ENCODE results near the gene ANGPTL4. TPM values are rescaled to one million over a fixed set of nuclear protein-coding genes. Genes with fewer than 3 reads are reported as not detected.
A peak's percentile ranks its signal among the peaks of the same experiment; 100 is the strongest.

The ANGPTL4 gene
- total and polyA plus RNA-seq, 2 of the 13 experiments (the other 11 are each of a cell fraction or from before 2014, with no cell fraction given) = 0.80 to 21.7 TPM

GRCh38 chr19:8321067-8321985 is 42.6 kb upstream of the ANGPTL4 start, which contains the start of the genes NDUFA7 and RPS28 (continued):
- TF ChIP-seq ZHX1 (CRISPR knock-in tag; IDR thresholded peaks at IDR 0.05; ENCODE audit: low read depth) (peak; percentile 92; the same call in 1 of the 2 replicates), REXO4 (CRISPR knock-in tag; IDR thresholded peaks at IDR 0.05; ENCODE audit: borderline replicate concordance) (no peak), BRD4 (CRISPR knock-in tag; IDR thresholded peaks at IDR 0.05) (peak; percentile 96; the same call in 1 of the 2 replicates), LCORL (IDR thresholded peaks at IDR 0.05) (no peak), LCORL (CRISPR knock-in tag; IDR thresholded peaks at IDR 0.05) (peak; percentile 20; the same call in 1 of the 2 replicates), NCOA2 (CRISPR knock-in tag; IDR thresholded peaks at IDR 0.05) (peak; percentile 47), ZNF615 (CRISPR knock-in tag; IDR thresholded peaks at IDR 0.05; ENCODE audit: borderline replicate concordance) (no peak; the same call in 1 of the 2 replicates), ZNF33A (CRISPR knock-in tag; IDR thresholded peaks at IDR 0.05; ENCODE audit: borderline replicate concordance) (no peak), HNF1A (IDR thresholded peaks at IDR 0.05; ENCODE audit: low read depth) (0 out of 2 replicates have a peak, but pooled peaks have one; percentile 24), HNF1A (CRISPR knock-in tag; IDR thresholded peaks at IDR 0.05; ENCODE audit: borderline replicate concordance) (no peak; the same call in 1 of the 2 replicates), CBX1 (IDR thresholded peaks at IDR 0.05; ENCODE audit: low read depth) (no peak), POGK (CRISPR knock-in tag; conservative IDR thresholded peaks at IDR 0.05) (peak; percentile 55; the same call in 1 of the 2 replicates), MBD4 (IDR thresholded peaks at IDR 0.05; ENCODE audit: borderline replicate concordance, low read length) (no peak), NFIB (CRISPR knock-in tag; IDR thresholded peaks at IDR 0.05; ENCODE audit: borderline replicate concordance) (no peak)
